SJSA1 (cell line): ENCODE measurements around the gene ABHD4. TPM values are rescaled to one million over a fixed set of nuclear protein-coding genes. Genes with fewer than 3 reads are reported as not detected.
A peak's percentile ranks its signal among the peaks of the same experiment; 100 is the strongest.
"Not testable (repeated sequence)": the region's sequence is repeated elsewhere in the genome, so short reads cannot be mapped to it uniquely, and the experiment has no call there.

Experiments
- DNase-seq, 2 experiments: peaks; one replicate each; pipeline ENCODE4 v3.0.0-alpha.2; 2015 to 2020; ENCODE audit warnings: low spot score in 2 of 2, low read depth in 1 of 2
- H3K27ac ChIP-seq: fragments of 250-450 bp; sonication (Bioruptor Pico); 2 replicates; pipeline ENCODE4 v1.5.1; 2020; ENCODE audit warnings: mild to moderate bottlenecking, moderate library complexity
- H3K27me3 ChIP-seq: fragments of 250-450 bp; sonication (Bioruptor Pico); replicated peaks from 2 replicates; pipeline ENCODE4 v1.5.1; 2020; ENCODE audit warnings: mild to moderate bottlenecking, moderate library complexity
- H3K36me3 ChIP-seq: fragments of 250-450 bp; sonication (Bioruptor Pico); 2 replicates; pipeline ENCODE4 v1.5.1; 2020; ENCODE audit warnings: mild to moderate bottlenecking
- H3K4me1 ChIP-seq: fragments of 250-450 bp; sonication (Bioruptor Pico); replicated peaks from 2 replicates; pipeline ENCODE4 v1.6.1; 2021; ENCODE audit warnings: mild to moderate bottlenecking
- H3K4me3 ChIP-seq: fragments of 250-450 bp; sonication (Bioruptor Pico); 2 replicates; pipeline ENCODE4 v1.5.1; 2020; ENCODE audit warnings: mild to moderate bottlenecking
- H3K9me3 ChIP-seq: fragments of 250-450 bp; sonication (Bioruptor Pico); replicated peaks from 2 replicates; pipeline ENCODE4 v1.5.1; 2020; ENCODE audit warnings: mild to moderate bottlenecking
- total RNA-seq: library from RNA; depleted of rRNA; stranded (reverse); fragments of >200 nt; shearing (Covaris generic); gene quantifications from 2 replicates; pipeline ENCODE4 v1.2.3, GENCODE V29; 2014

ABHD4 gene
- total RNA-seq, 1 experiment from 2014 or later = 7.3 TPM

DNA sequence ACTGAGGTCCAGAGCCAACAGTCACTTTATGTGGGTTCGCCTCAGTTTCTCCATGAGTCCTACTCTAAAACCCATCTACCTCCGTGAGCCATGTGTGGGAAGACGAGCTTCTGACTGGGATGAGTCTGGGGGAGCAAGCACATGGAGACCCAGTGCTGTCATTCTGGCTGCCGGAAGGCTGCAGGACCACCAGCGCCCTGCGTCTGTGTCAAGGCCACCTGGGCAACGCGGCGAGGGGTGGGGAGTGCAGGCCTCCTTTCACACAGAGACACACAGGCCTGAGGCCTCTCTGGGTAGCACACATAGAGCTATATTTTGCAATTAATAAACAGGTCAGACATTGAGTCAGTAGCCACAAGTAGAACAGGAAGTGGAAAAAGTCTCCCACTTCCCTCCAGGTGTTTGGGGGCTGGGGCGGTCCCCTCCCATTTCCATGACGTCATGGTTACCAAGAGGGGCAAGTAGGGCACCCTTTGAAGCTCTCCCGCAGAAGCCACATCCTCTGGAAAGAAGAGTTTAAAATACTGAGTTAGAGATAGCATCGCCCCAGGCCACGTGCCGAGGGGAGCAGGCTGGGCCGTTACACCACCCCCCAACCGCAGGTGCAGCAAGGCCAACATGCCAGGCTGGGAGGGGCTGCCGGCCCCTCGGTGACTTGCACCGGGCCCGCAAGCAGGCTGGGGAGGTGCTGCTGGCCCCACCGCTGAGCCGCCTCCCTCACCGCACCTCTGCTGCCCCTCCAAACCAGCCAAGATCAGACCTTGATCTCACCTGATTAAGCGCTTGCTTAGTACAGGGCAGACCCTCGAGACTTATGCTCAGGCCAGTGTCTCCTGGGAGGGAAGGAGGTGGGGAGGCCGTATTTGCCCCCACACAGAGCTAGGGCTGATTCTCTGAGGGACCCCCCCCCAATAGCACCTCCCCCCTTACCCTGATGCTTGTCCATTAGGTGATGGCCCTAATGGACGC is 41.8 kb upstream of the ABHD4 start:
- Histone ChIP-seq H3K36me3 (peaks cover 4% of the 10 kb centered on the region), H3K4me1 (peaks cover 51% of the 10 kb centered on the region), H3K27ac (peak overlapping the region; percentile 74), H3K27me3 (no peaks in the 10 kb centered on the region), H3K4me3 (no peak overlapping the region), H3K9me3 (no peaks in the 10 kb centered on the region)
- DNase-seq = peak; percentile 82 to 90

DNA sequence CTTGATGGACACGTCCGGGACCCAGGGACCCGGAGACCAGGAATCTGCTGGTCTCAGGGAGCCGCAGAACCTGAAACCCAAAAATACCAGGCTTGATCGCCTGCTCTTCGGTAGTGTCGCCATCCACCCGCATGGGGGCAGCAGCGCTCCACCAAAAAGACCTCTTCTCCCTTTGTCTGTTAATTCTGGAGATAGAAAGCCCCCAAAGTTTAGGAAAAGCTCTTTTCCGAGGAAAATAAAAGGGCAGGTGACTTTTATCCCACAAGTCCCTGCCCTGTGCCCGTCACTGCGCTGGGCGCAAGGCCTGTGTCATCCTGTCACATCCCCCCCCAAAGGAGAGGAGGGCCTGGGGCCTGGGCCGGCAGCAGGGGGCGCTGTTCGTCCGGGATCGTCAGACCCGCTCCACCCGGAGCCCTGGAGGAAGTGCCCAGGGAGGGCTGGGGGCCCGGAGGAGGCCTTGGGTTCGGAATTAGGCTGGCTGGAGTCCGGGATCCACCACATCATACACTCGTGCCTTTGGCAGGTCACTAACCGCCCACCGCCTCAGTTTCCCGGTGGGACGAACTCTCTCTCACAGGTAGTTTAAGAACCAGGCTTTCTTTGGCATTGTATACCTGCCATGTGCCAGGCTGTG is 41.0 kb upstream of the ABHD4 start:
- Histone ChIP-seq H3K4me3 (no peak overlapping the region; the same call in 1 of the 2 replicates), H3K9me3 (no peaks in the 10 kb centered on the region), H3K4me1 (peaks cover 43% of the 10 kb centered on the region), H3K27me3 (no peaks in the 10 kb centered on the region), H3K36me3 (no peaks in the 10 kb centered on the region), H3K27ac (peak overlapping the region; percentile 74)
- DNase-seq = peak; percentile 85 to 90

DNA sequence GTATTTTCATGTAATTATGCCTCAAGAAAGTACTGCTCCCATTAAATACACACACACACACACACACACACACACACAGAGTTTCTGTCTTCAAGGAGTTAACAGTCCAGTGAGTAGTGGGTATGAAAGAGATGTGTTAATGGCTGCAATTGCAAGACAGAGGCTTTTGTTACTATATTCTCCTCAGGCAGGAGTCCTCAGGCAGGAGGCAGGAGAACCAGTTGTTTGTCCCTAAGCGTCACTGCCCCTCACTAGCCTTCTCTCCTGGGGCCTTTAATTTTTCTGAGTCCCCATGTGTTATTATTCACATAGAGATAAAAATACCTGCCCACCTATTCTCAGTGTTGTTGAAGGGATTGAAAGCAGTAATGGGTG is 40.3 kb upstream of the ABHD4 start:
- peaks cover 36% of the 10 kb centered on the region for H3K4me1 ChIP-seq
- peaks cover 5% of the 10 kb centered on the region for H3K36me3 ChIP-seq

DNA sequence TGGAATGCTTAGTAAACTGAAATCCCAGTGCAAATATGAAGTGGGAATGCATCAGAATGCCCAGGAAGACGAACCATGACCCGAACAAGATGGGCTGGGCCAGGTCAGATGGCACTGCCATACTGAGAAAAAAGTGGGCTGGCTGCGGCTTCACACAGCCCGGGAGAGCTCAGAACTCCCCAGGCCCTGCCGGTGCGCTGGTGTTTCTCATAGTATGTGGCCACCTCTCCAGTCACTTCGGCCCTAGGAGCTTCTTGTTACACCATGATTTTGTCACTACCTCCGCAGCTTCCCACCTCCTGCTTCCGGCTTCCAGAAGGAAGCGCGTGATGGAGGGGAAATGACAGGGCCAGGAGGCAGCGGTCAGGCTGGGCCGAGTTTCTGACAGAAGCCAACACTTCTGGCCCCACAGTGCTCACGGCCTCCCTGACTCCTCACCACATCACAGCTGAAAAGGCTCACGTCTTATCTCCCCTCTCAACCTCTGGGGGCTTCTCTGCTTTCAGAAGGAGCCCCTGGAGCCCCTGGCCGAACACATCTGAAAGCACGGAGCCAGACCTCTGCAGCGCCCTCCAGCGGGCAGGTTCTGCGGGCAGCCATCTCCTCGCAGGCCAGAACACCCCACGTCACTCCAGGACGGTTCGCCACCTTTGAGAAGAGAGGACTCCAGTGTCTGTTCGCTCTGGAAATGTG is 39.7 kb upstream of the ABHD4 start:
- Histone ChIP-seq H3K9me3 (no peaks in the 10 kb centered on the region), H3K36me3 (peaks cover 7% of the 10 kb centered on the region), H3K4me1 (peaks cover 31% of the 10 kb centered on the region), H3K27ac (no peak overlapping the region), H3K4me3 (no peak overlapping the region), H3K27me3 (no peaks in the 10 kb centered on the region)
- DNase-seq = no peak

More for the DNA sequence above, 40.3 kb upstream of the ABHD4 start:
- Histone ChIP-seq H3K9me3 (no peaks in the 10 kb centered on the region), H3K27ac (no peak overlapping the region), H3K27me3 (no peaks in the 10 kb centered on the region), H3K4me3 (no peak overlapping the region)
- no peak for DNase-seq

DNA sequence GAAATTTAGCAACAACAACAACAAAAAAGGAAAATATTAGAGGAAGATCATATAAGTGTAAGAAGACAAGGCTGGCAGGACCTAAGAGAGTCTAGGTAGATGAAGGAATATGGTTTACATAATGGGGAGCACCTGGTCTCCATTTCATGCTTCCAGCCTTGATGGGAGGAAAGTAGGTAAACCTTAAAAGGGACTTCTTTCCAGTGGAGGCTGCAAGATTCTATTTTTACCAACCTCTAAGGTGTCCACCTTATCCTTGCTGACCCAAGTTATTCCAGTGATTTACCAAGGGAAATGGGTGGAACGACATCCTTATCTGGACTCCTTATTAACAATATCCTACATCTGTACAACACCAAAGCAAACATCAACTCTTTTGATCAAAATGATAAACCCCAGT is 39.1 kb upstream of the ABHD4 start:
- Histone ChIP-seq H3K9me3 (no peaks in the 10 kb centered on the region), H3K27ac (no peak overlapping the region), H3K4me3 (no peak overlapping the region), H3K36me3 (peaks cover 14% of the 10 kb centered on the region), H3K4me1 (peaks cover 27% of the 10 kb centered on the region), H3K27me3 (no peaks in the 10 kb centered on the region)
- DNase-seq = no peak

DNA sequence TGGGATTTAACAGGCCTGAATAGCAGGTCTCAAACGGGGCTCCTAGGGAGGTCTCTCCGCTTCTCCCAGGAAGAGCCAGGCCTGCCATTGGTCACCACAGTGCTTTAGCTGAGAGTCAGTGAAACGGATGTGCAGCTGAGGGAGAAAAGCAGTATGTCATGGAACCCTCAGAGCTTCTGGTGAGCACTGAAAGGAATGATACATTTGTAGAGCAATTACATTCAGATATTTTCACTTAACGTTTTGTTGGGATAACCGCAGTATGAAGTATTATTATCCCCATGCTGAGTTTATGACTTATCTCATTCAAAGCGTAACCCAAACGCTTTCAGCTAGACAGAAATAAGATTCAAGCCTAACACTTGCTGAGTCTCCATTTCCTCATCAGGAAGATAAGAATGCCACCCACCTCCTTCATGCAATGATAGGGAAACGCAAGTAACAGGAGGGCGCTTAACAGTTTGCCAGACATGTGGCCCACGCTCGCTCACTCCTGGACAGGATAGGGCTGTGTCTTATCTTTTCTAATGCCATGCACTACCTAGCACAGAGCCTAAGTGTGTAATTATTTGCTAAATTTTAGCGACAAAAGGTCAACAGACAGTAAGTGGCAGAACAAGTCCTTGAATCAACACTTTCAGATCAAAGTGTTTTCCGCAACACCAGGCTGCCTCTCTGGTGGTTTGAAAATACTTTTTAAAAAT is 37.3 kb upstream of the ABHD4 start:
- H3K36me3 ChIP-seq = peaks cover 31% of the 10 kb centered on the region
- no peaks in the 10 kb centered on the region for H3K9me3 ChIP-seq
- H3K27me3 ChIP-seq = no peaks in the 10 kb centered on the region
- H3K4me3 ChIP-seq = no peak overlapping the region
- H3K27ac ChIP-seq = no peak overlapping the region
- peaks cover 19% of the 10 kb centered on the region for H3K4me1 ChIP-seq
- DNase-seq = no peak

DNA sequence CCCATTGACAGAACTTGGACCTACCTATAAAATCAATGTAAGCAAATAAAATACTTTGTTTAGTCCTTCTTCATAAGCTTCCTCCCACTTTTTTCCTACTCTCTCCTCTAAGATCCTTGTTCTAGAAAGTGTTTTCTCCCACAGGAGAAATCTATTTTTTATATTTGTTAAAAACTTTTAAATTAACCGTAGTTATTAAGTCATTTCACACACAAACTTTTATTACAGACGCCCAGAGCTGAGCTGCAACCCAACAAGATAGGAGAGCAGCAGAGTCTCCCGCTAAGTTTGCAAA is 36.8 kb upstream of the ABHD4 start:
- peaks cover 36% of the 10 kb centered on the region for H3K36me3 ChIP-seq
- no peaks in the 10 kb centered on the region for H3K27me3 ChIP-seq
- H3K4me3 ChIP-seq = no peak overlapping the region
- H3K27ac ChIP-seq = no peak overlapping the region
- H3K4me1 ChIP-seq = peaks cover 14% of the 10 kb centered on the region
- DNase-seq = no peak
- no peaks in the 10 kb centered on the region for H3K9me3 ChIP-seq

DNA sequence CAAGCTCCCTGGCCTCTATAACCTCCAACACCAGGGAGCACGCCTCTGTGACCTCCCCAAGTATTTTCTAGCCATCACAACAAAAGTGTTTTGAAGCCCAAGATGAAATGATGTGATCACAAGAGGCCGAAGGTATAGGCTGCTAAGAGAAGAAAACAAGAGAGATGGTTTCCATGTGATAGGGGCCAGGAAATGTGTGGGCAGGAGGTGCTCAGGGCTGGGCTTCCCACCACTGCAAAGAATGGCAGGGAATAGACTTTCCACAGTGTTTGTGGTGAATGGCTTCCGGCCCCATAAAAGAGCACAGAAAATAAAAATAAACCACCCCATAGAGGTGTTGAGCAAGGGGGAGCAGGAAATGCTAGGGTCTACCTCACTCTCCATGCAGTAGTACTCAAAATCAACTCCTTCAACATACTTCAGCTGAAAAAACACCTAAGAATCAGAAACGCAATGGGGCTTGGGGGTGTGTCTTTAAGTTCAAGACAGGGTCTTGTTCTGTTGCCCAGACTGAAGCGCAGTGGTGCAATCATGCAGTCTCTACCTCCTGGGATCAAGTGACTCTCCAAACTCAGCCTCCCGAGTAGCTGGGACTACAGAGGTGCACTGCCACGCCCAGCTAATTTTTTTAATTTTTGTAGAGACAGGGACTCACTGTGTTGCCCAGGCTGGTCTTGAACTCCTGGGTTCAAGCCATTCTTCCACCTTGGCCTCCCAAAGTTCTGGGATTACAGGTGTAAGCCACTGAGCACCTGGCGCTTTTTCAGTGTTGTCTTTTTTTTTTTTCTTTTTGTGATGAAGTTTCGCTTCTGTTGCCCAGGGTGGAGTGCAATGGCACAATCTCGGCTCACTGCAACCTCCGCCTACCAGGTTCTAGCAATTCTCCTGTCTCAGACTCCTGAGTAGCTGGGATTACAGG is 36.2 kb upstream of the ABHD4 start:
- DNase-seq = no peak
- no peaks in the 10 kb centered on the region for H3K9me3 ChIP-seq
- peaks cover 8% of the 10 kb centered on the region for H3K4me1 ChIP-seq
- no peak overlapping the region for H3K4me3 ChIP-seq
- H3K27ac ChIP-seq = no peak overlapping the region
- H3K36me3 ChIP-seq = peaks cover 42% of the 10 kb centered on the region
- H3K27me3 ChIP-seq = no peaks in the 10 kb centered on the region

DNA sequence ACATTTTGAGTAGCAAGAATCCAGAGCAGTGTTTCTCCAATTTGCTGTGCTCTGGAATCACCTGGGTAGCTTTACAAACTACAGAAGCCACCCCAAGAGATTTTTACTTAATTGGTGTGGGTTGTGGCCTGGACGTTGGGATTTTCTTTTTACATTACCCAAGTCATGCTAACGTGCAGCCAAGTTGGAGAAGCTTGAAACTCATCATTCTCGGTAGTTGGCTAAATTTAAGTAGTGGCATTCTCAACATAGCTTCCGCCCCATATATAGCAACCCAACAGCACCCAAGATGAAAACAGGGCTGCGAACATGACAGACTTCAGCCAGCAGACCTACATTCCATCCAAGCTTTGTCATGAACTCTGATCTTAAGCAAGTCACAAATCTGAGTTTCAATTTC is 34.1 kb upstream of the ABHD4 start:
- Histone ChIP-seq H3K27me3 (no peaks in the 10 kb centered on the region), H3K9me3 (no peaks in the 10 kb centered on the region), H3K27ac (no peak overlapping the region), H3K36me3 (peaks cover 63% of the 10 kb centered on the region), H3K4me1 (no peaks in the 10 kb centered on the region), H3K4me3 (no peak overlapping the region)
- DNase-seq = no peak

DNA sequence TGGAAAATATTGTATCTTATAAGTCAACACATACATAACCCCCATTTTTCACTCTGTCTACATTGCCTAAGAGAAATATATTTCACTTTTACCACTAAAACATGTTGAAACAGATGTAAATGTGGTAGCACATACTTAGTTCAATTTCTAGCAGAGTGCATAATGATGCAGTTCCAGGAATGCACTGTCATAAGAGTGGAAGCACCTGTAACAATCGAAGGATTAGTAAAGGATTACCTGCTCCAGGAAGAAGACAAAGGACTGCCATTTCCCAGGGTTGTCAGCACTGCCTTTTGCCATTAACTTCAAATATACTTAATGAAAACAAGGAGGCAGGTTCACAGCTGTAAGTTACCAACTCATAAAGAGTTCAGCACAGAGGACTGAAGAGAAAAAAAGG is 33.6 kb upstream of the ABHD4 start:
- H3K27me3 ChIP-seq = no peaks in the 10 kb centered on the region
- H3K9me3 ChIP-seq = no peaks in the 10 kb centered on the region
- no peak overlapping the region for H3K27ac ChIP-seq
- no peak overlapping the region for H3K4me3 ChIP-seq
- DNase-seq = no peak
- peaks cover 66% of the 10 kb centered on the region for H3K36me3 ChIP-seq
- no peaks in the 10 kb centered on the region for H3K4me1 ChIP-seq

DNA sequence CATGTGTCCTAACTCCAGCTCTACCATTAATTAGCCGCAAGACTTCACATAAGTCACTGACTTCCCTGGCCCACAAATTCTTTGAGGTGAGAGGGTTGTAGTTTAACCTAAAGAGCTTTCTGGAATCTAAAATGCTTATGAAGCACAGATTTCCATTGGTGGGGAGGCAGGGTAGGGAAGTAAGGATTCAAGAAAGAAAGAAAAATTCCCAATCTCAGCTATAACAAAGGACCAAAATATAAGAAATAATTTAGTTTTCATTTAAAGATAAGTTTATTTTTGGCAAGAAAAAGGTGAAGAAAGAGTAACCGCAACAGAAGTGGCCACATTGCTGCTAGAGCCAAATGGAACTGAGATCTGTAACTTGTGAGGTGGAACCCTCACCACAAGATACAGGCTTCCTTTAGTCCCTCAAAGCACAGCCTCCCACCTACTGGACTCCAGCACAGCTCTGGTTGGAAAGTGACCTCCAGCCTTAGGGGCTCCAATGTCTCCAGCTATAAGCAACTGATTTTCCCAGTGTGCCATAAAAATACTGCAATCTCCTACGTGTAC is 32.6 kb upstream of the ABHD4 start:
- DNase-seq = no peak
- Histone ChIP-seq H3K4me3 (no peak overlapping the region), H3K27me3 (no peaks in the 10 kb centered on the region), H3K9me3 (no peaks in the 10 kb centered on the region), H3K36me3 (peaks cover 74% of the 10 kb centered on the region), H3K4me1 (peaks cover 4% of the 10 kb centered on the region; the same call in 1 of the 2 replicates), H3K27ac (no peak overlapping the region)

DNA sequence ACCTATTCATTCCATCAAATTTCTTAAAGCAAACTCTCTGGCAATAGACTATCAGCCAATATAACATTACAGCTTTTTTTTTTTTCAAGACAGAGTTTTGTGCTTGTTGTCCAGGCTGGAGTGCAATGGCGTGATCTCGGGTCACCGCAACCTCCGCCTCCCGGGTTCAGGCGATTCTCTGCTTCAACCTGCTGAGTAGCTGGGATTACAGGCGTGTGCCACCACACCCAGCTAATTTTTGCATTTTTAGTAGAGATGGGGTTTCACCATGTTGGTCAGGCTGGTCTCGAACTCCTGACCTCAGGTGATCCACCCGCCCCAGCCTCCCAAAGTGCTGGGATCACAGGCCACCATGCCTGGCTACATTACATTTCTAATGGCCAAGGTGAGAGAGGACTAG is 31.8 kb upstream of the ABHD4 start:
- H3K36me3 ChIP-seq = peaks cover 74% of the 10 kb centered on the region

More for the DNA sequence above, 31.8 kb upstream of the ABHD4 start:
- H3K4me3 ChIP-seq, H3K4me1 ChIP-seq, H3K9me3 ChIP-seq, DNase-seq, H3K27me3 ChIP-seq, H3K27ac ChIP-seq: not testable (repeated sequence)
